Caco-2 (cell line): Measurements from ENCODE around the gene SH3GLB2. TPM values are rescaled to one million over a fixed set of nuclear protein-coding genes. Genes with fewer than 3 reads are reported as not detected.
A peak's percentile ranks its signal among the peaks of the same experiment; 100 is the strongest.

Experiments used
- Bru-seq: library from RNA; stranded (reverse); fragments of 400-500 nt; gene quantifications from one replicate; lab custom pipeline; 2021; lab: Mats Ljungman, UMichigan
- BruChase-seq, 2 experiments: library from RNA; stranded (reverse); fragments of 400-500 nt; gene quantifications; one replicate each; lab custom pipeline; 2021; lab: Mats Ljungman, UMichigan
- BruUV-seq: library from RNA; stranded (reverse); fragments of 400-500 nt; replicated peaks from 2 replicates; lab custom pipeline; 2021; lab: Mats Ljungman, UMichigan
- CTCF ChIA-PET: fragments of 300-600 bp; sonication (Branson Sonifier 250); formaldehyde crosslinking; loops from one replicate; lab custom pipeline; 2022; ENCODE audit warnings: antibody characterized with exemption; lab: Charles Lee
- POLR2A ChIA-PET: fragments of 300-600 bp; sonication (Branson Sonifier 250); formaldehyde crosslinking; loops from one replicate; lab custom pipeline; 2022; ENCODE audit warnings: antibody characterized with exemption; lab: Charles Lee
- DNase-seq, 2 experiments: peaks; one replicate each; pipeline versions ENCODE4 v3.0.0 to v3.0.0-alpha.2; 2020 to 2022
- H3K27me3 ChIP-seq: replicated peaks from 2 replicates; pipeline ENCODE4 v1.6.0; 2011; ENCODE audit warnings: low read length; ENCODE audit not compliant: control insufficient read depth, insufficient read depth
- H3K36me3 ChIP-seq: 2 replicates; pipeline ENCODE4 v1.5.1; 2011; ENCODE audit warnings: low read length; ENCODE audit not compliant: control insufficient read depth, insufficient read depth
- H3K4me1 ChIP-seq: fragments of 250-450 bp; sonication (Bioruptor Pico); 2 replicates; pipeline ENCODE4 v1.5.1; 2020; ENCODE audit warnings: mild to moderate bottlenecking
- H3K4me3 ChIP-seq: 2 replicates; pipeline ENCODE4 v1.5.1; 2011; ENCODE audit warnings: low read depth, mild to moderate bottlenecking, control low read depth, low read length
- H3K9me3 ChIP-seq: fragments of 250-450 bp; sonication (Bioruptor Pico); 2 replicates; pipeline ENCODE4 v1.5.1; 2020; ENCODE audit warnings: mild to moderate bottlenecking, moderate library complexity
- H3K27ac Mint-ChIP-seq: one replicate; pipeline ENCODE4 v1.8.0; 2022; ENCODE audit warnings: mixed read lengths; ENCODE audit not compliant: unreplicated experiment
- H3K27me3 Mint-ChIP-seq: one replicate; pipeline ENCODE4 v1.8.0; 2022; ENCODE audit warnings: mixed read lengths; ENCODE audit not compliant: insufficient read depth, unreplicated experiment
- H3K36me3 Mint-ChIP-seq: one replicate; pipeline ENCODE4 v1.8.0; 2022; ENCODE audit warnings: mild to moderate bottlenecking, mixed read lengths; ENCODE audit not compliant: insufficient read depth, unreplicated experiment
- H3K4me1 Mint-ChIP-seq: one replicate; pipeline ENCODE4 v1.8.0; 2022; ENCODE audit warnings: low read depth, mixed read lengths; ENCODE audit not compliant: unreplicated experiment
- H3K4me3 Mint-ChIP-seq: one replicate; pipeline ENCODE4 v1.8.0; 2022; ENCODE audit warnings: mild to moderate bottlenecking, moderate library complexity, mixed read lengths; ENCODE audit not compliant: unreplicated experiment
- H3K9me3 Mint-ChIP-seq: one replicate; pipeline ENCODE4 v1.8.0; 2022; ENCODE audit warnings: mixed read lengths; ENCODE audit not compliant: unreplicated experiment
- CTCF ChIP-seq, 2 experiments: fragments of 200-600 bp in 1 of 2; IDR thresholded peaks; 1 replicate in 1 of 2; 2 replicates in 1 of 2; pipeline versions ENCODE4 v1.5.1 to v1.8.0; 2011 to 2022; ENCODE audit warnings: antibody characterized with exemption in 1 of 2, control low read depth in 1 of 2, inconsistent platforms in 1 of 2, low read depth in 1 of 2, low read length in 1 of 2, mild to moderate bottlenecking in 1 of 2, moderate library complexity in 1 of 2; ENCODE audit not compliant: insufficient read depth in 1 of 2, severe bottlenecking in 1 of 2, unreplicated experiment in 1 of 2
- intact Hi-C: fragments of 100-400 bp; cut with micrococcal nuclease; formaldehyde crosslinking; loops from one replicate; pipeline ENCODE4 v1.10.0; 2022; ENCODE audit not compliant: unreplicated experiment
- long read RNA-seq: library from polyadenylated mRNA; stranded (forward); transcript quantifications from one replicate; pipeline ENCODE4 v2.0.0, GENCODE V29; 2022
- total RNA-seq: library from RNA; stranded (reverse); gene quantifications from 2 replicates; pipeline ENCODE4 v1.2.3, GENCODE V29; 2022

The SH3GLB2 gene
- total RNA-seq (64.2 and 66.7 TPM in 2 replicates), Bru-seq, nascent RNA (percentile 59 among the genes with signal in this experiment), BruChase-seq, experiment 1, labeled RNA remaining after a 2-hour chase (percentile 61 among the genes with signal in this experiment), BruChase-seq, experiment 2, labeled RNA remaining after a 6-hour chase (percentile 63 among the genes with signal in this experiment)
- long read RNA-seq, full-length matches to known transcripts, result 119 of 183 reads
- long read RNA-seq, partial matches to known transcripts, result 20 of 183 reads
- long read RNA-seq, other reads (novel, unspliced or antisense), result 44 of 183 reads

- POLR2A ChIA-PET, result interaction anchor here (0.5 to 1.1 kb wide), 10 partner anchors 8 to 555 kb away, joined by 3 to 6 read pairs (median 3); partner anchors contain the start of genes DOLPP1, MIGA2 and SPOUT1
- intact Hi-C loops, result loop anchor here (1.0 to 5.0 kb wide), 4 partner anchors 8 to 81 kb away; partner anchors contain the start of genes DOLK, DOLPP1, MIGA2 and NUP188
- BruUV-seq, result no TSS peak
Measured at GRCh38 chr9:129028192-129028966, at the start of gene SH3GLB2. Gene SH3GLB2 (minus strand): TSS chr9:129028331. CDS start chr9:129028154, 177 bp downstream.

GRCh38 chr9:129077236-129077635 is 49.1 kb upstream of the SH3GLB2 start:
- no peak for DNase-seq
- Mint-ChIP-seq H3K9me3 (no peaks in the 10 kb centered on the region), H3K27ac (no peak overlapping the region), H3K27me3 (no peaks in the 10 kb centered on the region), H3K4me1 (no peaks in the 10 kb centered on the region), H3K4me3 (no peak overlapping the region), H3K36me3 (peaks cover 13% of the 10 kb centered on the region)
- no peaks in the 10 kb centered on the region for H3K9me3 ChIP-seq
- no peaks in the 10 kb centered on the region for H3K27me3 ChIP-seq
- intact Hi-C loops, result no loop called here
- no peak overlapping the region for H3K4me3 ChIP-seq
- BruUV-seq, result no TSS peak
- no peak for TF ChIP-seq CTCF (IDR thresholded peaks at IDR 0.05; ENCODE audit: insufficient read depth in 1 of 2, low read depth in 1 of 2, low read length in 1 of 2, severe bottlenecking in 1 of 2, unreplicated experiment in 1 of 2)
- ChIA-PET CTCF (no interaction called here), POLR2A (no interaction called here)
- peaks cover 11% of the 10 kb centered on the region; the same call in 1 of the 2 replicates for H3K4me1 ChIP-seq
- H3K36me3 ChIP-seq, result no peaks in the 10 kb centered on the region

More at GRCh38 chr9:129028192-129028966, at the start of gene SH3GLB2:
- no peaks in the 10 kb centered on the region for H3K36me3 ChIP-seq
- CTCF ChIA-PET, result interaction anchor here (0.6 to 2.1 kb wide), 24 partner anchors 8 to 1796 kb away, joined by 3 to 14 read pairs (median 6); partner anchors contain the start of genes CRAT, DOLPP1, ENDOG and MIGA2
- H3K9me3 ChIP-seq, result no peaks in the 10 kb centered on the region
- H3K27me3 ChIP-seq, result no peaks in the 10 kb centered on the region
- Mint-ChIP-seq H3K4me1 (peaks cover 36% of the 10 kb centered on the region), H3K36me3 (peaks cover 10% of the 10 kb centered on the region), H3K4me3 (peak within 1 kb of the TSS; percentile 84), H3K9me3 (no peaks in the 10 kb centered on the region), H3K27me3 (no peaks in the 10 kb centered on the region), H3K27ac (peak within 1 kb of the TSS; percentile 86)
- peak; percentile 95 to 96 for DNase-seq
- peaks cover 28% of the 10 kb centered on the region for H3K4me1 ChIP-seq
- TF ChIP-seq CTCF (IDR thresholded peaks at IDR 0.05; ENCODE audit: insufficient read depth in 1 of 2, low read depth in 1 of 2, low read length in 1 of 2, severe bottlenecking in 1 of 2, unreplicated experiment in 1 of 2), result peak; percentile 83 to 91
- H3K4me3 ChIP-seq, result peak within 1 kb of the TSS; percentile 73

- Histone ChIP-seq H3K4me3 (no peak overlapping the region), H3K27me3 (no peaks in the 10 kb centered on the region), H3K4me1 (peaks cover 8% of the 10 kb centered on the region; the same call in 1 of the 2 replicates), H3K9me3 (no peaks in the 10 kb centered on the region), H3K36me3 (no peaks in the 10 kb centered on the region)
- BruUV-seq, result no TSS peak
- Mint-ChIP-seq H3K4me1 (no peaks in the 10 kb centered on the region), H3K27me3 (no peaks in the 10 kb centered on the region), H3K9me3 (no peaks in the 10 kb centered on the region), H3K36me3 (peaks cover 13% of the 10 kb centered on the region), H3K27ac (no peak overlapping the region), H3K4me3 (no peak overlapping the region)
- no peak for DNase-seq
- ChIA-PET POLR2A (no interaction called here), CTCF (no interaction called here)
- intact Hi-C loops, result no loop called here
- no peak for TF ChIP-seq CTCF (IDR thresholded peaks at IDR 0.05; ENCODE audit: insufficient read depth in 1 of 2, low read depth in 1 of 2, low read length in 1 of 2, severe bottlenecking in 1 of 2, unreplicated experiment in 1 of 2)
Measured at GRCh38 chr9:129076640-129077037, 48.5 kb upstream of the SH3GLB2 start.
